HCT116 (cell line): Measurements from ENCODE around the gene HYAL2. TPM values are rescaled to one million over a fixed set of nuclear protein-coding genes. Genes with fewer than 3 reads are reported as not detected.
A peak's percentile ranks its signal among the peaks of the same experiment; 100 is the strongest.

Source experiments
- ATAC-seq: fragments of 200-7000 bp; cut with Tn5 transposase; 2 replicates; pipeline ENCODE4 v1.9.1; 2020; ENCODE audit warnings: mild to moderate bottlenecking, moderate library complexity
- BruUV-seq: library from RNA; stranded (reverse); fragments of 400-500 nt; replicated peaks from 2 replicates; lab custom pipeline; 2021; lab: Mats Ljungman, UMichigan
- CTCF ChIA-PET: fragments of 300-600 bp; sonication (Branson Sonifier 250); formaldehyde crosslinking; loops from one replicate; lab custom pipeline; 2021; ENCODE audit warnings: antibody characterized with exemption; lab: Charles Lee
- POLR2A ChIA-PET: fragments of 300-600, 350-600 bp; sonication (Branson Sonifier 250); formaldehyde crosslinking; loops from one replicate; lab custom pipeline; 2021; ENCODE audit warnings: antibody characterized with exemption; lab: Charles Lee
- RAD21 ChIA-PET, 2 experiments: fragments of 300-600 bp; sonication (Branson Sonifier 250); formaldehyde crosslinking; loops; one replicate each; lab custom pipeline; 2023; ENCODE audit warnings: low total read pairs in 2 of 2; ENCODE audit not compliant: uncharacterized antibody in 2 of 2, unreplicated experiment in 2 of 2, low non-redundant PET in 1 of 2; lab: Charles Lee
- DNase-seq: peaks from one replicate; pipeline ENCODE4 v3.0.0-alpha.2; 2010; ENCODE audit warnings: low read depth, low spot score
- H2AFZ ChIP-seq: fragments of 200-600 bp; shearing (Covaris generic), sonication (generic); 2 replicates; pipeline ENCODE4 v1.6.1; 2017; ENCODE audit warnings: low read depth, mixed run types, mixed read lengths, antibody characterized with exemption, low read length; ENCODE audit not compliant: poor library complexity, severe bottlenecking
- H3K27ac ChIP-seq: 2 replicates; pipeline ENCODE4 v1.5.1; 2012; ENCODE audit warnings: low read depth, low read length
- H3K27me3 ChIP-seq: fragments of 200-600 bp; sonication (generic); 2 replicates; pipeline ENCODE4 v1.6.1; 2016; ENCODE audit warnings: mixed run types, low read length, mixed read lengths; ENCODE audit not compliant: insufficient read depth
- H3K36me3 ChIP-seq, 2 experiments: fragments of 200-500 bp in 1 of 2; fragments of 200-600 bp in 1 of 2; sonication (Bioruptor generic) in 1 of 2; sonication (generic) in 1 of 2; 2 replicates each; pipeline versions ENCODE4 v1.5.1 to v1.6.1; 2014 to 2016; ENCODE audit warnings: low read length in 2 of 2, inconsistent platforms in 1 of 2, mixed read lengths in 1 of 2, mixed run types in 1 of 2; ENCODE audit not compliant: insufficient read depth in 2 of 2, control insufficient read depth in 1 of 2
- H3K4me1 ChIP-seq, 2 experiments: fragments of 200-600 bp in 1 of 2; sonication (generic) in 1 of 2; 2 replicates each; pipeline versions ENCODE4 v1.5.1 to v1.6.1; 2012 to 2017; ENCODE audit warnings: low read length in 2 of 2, inconsistent platforms in 1 of 2, mild to moderate bottlenecking in 1 of 2, mixed read lengths in 1 of 2, mixed run types in 1 of 2, moderate library complexity in 1 of 2; ENCODE audit not compliant: insufficient read depth in 2 of 2, control insufficient read depth in 1 of 2
- H3K4me2 ChIP-seq: fragments of 200-600 bp; sonication (generic); 2 replicates; pipeline ENCODE4 v1.6.1; 2017; ENCODE audit warnings: mixed run types, low read length, mixed read lengths
- H3K4me3 ChIP-seq, 2 experiments: fragments of 200-600 bp in 1 of 2; sonication (generic) in 1 of 2; replicated peaks in 1 of 2; 2 replicates each; pipeline ENCODE4 v1.5.1; 2011 to 2016; ENCODE audit warnings: low read length in 2 of 2, control low read depth in 1 of 2, low read depth in 1 of 2, mild to moderate bottlenecking in 1 of 2, mixed read lengths in 1 of 2, mixed run types in 1 of 2
- H3K79me2 ChIP-seq: fragments of 200-600 bp; sonication (generic); 2 replicates; pipeline ENCODE4 v1.6.1; 2017; ENCODE audit warnings: mild to moderate bottlenecking, mixed run types, low read length, moderate library complexity, mixed read lengths; ENCODE audit not compliant: insufficient read depth
- H3K9ac ChIP-seq: fragments of 200-600 bp; sonication (generic); 2 replicates; pipeline ENCODE4 v1.6.1; 2016; ENCODE audit warnings: low read length, mixed read lengths
- H3K9me2 ChIP-seq: fragments of 200-600 bp; sonication (generic), shearing (Covaris generic); 2 replicates; pipeline ENCODE4 v1.6.1; 2017; ENCODE audit warnings: mixed run types, mild to moderate bottlenecking, moderate library complexity; ENCODE audit not compliant: insufficient read depth
- H3K9me3 ChIP-seq, 2 experiments: fragments of 200-500 bp in 1 of 2; fragments of 200-600 bp in 1 of 2; sonication (Bioruptor generic) in 1 of 2; sonication (generic) in 1 of 2; 2 replicates each; pipeline ENCODE4 v1.6.1; 2014 to 2017; ENCODE audit warnings: low read length in 2 of 2, mixed read lengths in 2 of 2, inconsistent platforms in 1 of 2, low read depth in 1 of 2, mild to moderate bottlenecking in 1 of 2, mixed run types in 1 of 2, moderate library complexity in 1 of 2; ENCODE audit not compliant: control insufficient read depth in 1 of 2, insufficient read depth in 1 of 2
- H4K20me1 ChIP-seq: fragments of 200-600 bp; sonication (generic), shearing (Covaris generic); 2 replicates; pipeline ENCODE4 v1.6.1; 2017; ENCODE audit warnings: mixed run types, mild to moderate bottlenecking, moderate library complexity; ENCODE audit not compliant: insufficient read depth
- CBX3 ChIP-seq: IDR thresholded peaks from 2 replicates; pipeline ENCODE4 v1.6.1; 2012; ENCODE audit warnings: low read depth
- EZH2 ChIP-seq: fragments of 200-600 bp; sonication (generic); IDR thresholded peaks from 2 replicates; pipeline ENCODE4 v1.6.1; 2017; ENCODE audit warnings: antibody characterized with exemption, mixed run types
- EZH2phosphoT487 ChIP-seq: fragments of 200-600 bp; IDR thresholded peaks from 2 replicates; pipeline ENCODE4 v1.6.1; 2018; ENCODE audit warnings: antibody characterized with exemption, borderline replicate concordance
- POLR2A ChIP-seq: IDR thresholded peaks from 2 replicates; pipeline ENCODE4 v1.7.0; 2011; ENCODE audit warnings: borderline replicate concordance; ENCODE audit not compliant: insufficient read depth, insufficient read length; ENCODE audit errors: extremely low read depth
- SP1 ChIP-seq: IDR thresholded peaks from 2 replicates; pipeline ENCODE4 v1.6.1; 2012; ENCODE audit warnings: low read depth
- ZNF274 ChIP-seq: fragments of 200-500 bp; sonication (Bioruptor generic); IDR thresholded peaks from 2 replicates; pipeline ENCODE4 v1.6.1; 2014; ENCODE audit warnings: mild to moderate bottlenecking, low read depth, low read length, inconsistent platforms
- intact Hi-C: fragments of 100-400 bp; cut with micrococcal nuclease; formaldehyde crosslinking; loops from 2 replicates; pipeline ENCODE4 v1.10.0; 2022
- total RNA-seq: library from RNA; stranded (reverse); gene quantifications from one replicate; pipeline ENCODE4 v1.2.1, GENCODE V29; 2021; ENCODE audit not compliant: unreplicated experiment
- TF ChIP-seq, protein P1 (sequence below): IDR thresholded peaks from 2 replicates; pipeline ENCODE4 v1.6.1; 2012
- TF ChIP-seq, protein P2 (sequence below), 3 experiments: fragments of 200-600 bp in 1 of 3; sonication (generic) in 1 of 3; IDR thresholded peaks in 2 of 3; conservative IDR thresholded peaks in 1 of 3; 2 replicates each; pipeline ENCODE4 v1.5.1; 2012 to 2017; ENCODE audit warnings: low read depth in 2 of 3, low read length in 2 of 3, antibody characterized with exemption in 1 of 3, borderline replicate concordance in 1 of 3, control low read depth in 1 of 3, mild to moderate bottlenecking in 1 of 3, mixed read lengths in 1 of 3, mixed run types in 1 of 3, moderate library complexity in 1 of 3; ENCODE audit not compliant: insufficient read depth in 1 of 3

Gene HYAL2
- total RNA-seq, 1 experiment from 2014 or later = 42.2 TPM

DNA sequence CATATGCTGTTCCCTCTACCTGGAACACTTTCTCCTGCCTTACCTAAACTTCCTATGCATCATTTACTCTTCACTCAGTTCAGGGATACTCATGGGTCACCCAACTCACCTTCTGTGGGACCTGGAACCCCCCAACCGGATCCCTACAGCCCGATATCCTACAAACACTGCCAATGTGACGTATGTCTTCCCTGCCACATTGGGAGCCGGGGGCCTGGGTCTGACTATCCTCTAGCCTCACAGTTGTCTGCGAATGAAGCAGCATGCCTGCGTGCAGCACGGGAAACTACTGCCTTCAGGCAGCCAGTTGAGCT, 27.6 kb upstream of the HYAL2 start:
- ATAC-seq (no peak), DNase-seq (no peak)
- no peaks in the 10 kb centered on the region for H4K20me1 ChIP-seq
- H3K4me1 ChIP-seq = peaks cover 11 to 43% of the 10 kb centered on the region in 2 experiments
- CTCF ChIA-PET = interaction anchor here (0.8 to 3.6 kb wide), 5 partner anchors 9 to 192 kb away, joined by 3 to 24 read pairs (median 7); partner anchors contain the start of gene RASSF1
- H3K9ac ChIP-seq = peak overlapping the region; percentile 72
- peak overlapping the region; percentile 91 for H3K4me2 ChIP-seq
- H3K9me2 ChIP-seq = no peaks in the 10 kb centered on the region
- TSS peak; percentile 56 for BruUV-seq
- peaks cover 7 to 31% of the 10 kb centered on the region in 2 experiments; a peak in 2 of 4 replicates for H3K36me3 ChIP-seq
- H3K79me2 ChIP-seq = peaks cover 21% of the 10 kb centered on the region
- RAD21 ChIA-PET = no interaction called here
- H3K9me3 ChIP-seq = no peaks in the 10 kb centered on the region
- peak overlapping the region; percentile 73 to 83 for H3K4me3 ChIP-seq
- intact Hi-C loops = loop anchor here (10.0 kb wide), 1 partner anchor 1035 kb away; the partner anchor contains the start of gene MANF
- H2AFZ ChIP-seq = no peak overlapping the region
- no peaks in the 10 kb centered on the region for H3K27me3 ChIP-seq
- TF ChIP-seq SP1 (no peak), EZH2 (no peak), POLR2A (no peak), EZH2phosphoT487 (no peak), ZNF274 (no peak), CBX3 (no peak)
- TF ChIP-seq, protein P1, sequence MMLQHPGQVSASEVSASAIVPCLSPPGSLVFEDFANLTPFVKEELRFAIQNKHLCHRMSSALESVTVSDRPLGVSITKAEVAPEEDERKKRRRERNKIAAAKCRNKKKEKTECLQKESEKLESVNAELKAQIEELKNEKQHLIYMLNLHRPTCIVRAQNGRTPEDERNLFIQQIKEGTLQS = no peak
- TF ChIP-seq, protein P2, sequence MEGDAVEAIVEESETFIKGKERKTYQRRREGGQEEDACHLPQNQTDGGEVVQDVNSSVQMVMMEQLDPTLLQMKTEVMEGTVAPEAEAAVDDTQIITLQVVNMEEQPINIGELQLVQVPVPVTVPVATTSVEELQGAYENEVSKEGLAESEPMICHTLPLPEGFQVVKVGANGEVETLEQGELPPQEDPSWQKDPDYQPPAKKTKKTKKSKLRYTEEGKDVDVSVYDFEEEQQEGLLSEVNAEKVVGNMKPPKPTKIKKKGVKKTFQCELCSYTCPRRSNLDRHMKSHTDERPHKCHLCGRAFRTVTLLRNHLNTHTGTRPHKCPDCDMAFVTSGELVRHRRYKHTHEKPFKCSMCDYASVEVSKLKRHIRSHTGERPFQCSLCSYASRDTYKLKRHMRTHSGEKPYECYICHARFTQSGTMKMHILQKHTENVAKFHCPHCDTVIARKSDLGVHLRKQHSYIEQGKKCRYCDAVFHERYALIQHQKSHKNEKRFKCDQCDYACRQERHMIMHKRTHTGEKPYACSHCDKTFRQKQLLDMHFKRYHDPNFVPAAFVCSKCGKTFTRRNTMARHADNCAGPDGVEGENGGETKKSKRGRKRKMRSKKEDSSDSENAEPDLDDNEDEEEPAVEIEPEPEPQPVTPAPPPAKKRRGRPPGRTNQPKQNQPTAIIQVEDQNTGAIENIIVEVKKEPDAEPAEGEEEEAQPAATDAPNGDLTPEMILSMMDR (IDR thresholded peaks at IDR 0.05 in 2 of 3, conservative IDR thresholded peaks at IDR 0.05 in 1 of 3; ENCODE audit: borderline replicate concordance in 1 of 3, insufficient read depth in 1 of 3, low read depth in 2 of 3, low read length in 2 of 3) = no peak
- TF ChIP-seq, all 23 proteins: peak for 0
- POLR2A ChIA-PET = interaction anchor here (0.6 to 2.2 kb wide), 7 partner anchors 9 to 198 kb away, joined by 3 to 21 read pairs (median 4); partner anchors contain the start of genes RASSF1 and TMEM115
- peak overlapping the region; percentile 70 for H3K27ac ChIP-seq
